Activated T-helper 2 cell treated with anti-CD3 and anti-CD28 coated beads, Interferon-gamma antibody, Interleukin-2, Interleukin-4, amounts not matched to agents 10 μg/mL and 5 μg/mL and 100 μg/mL, durations not matched to agents 14 hours and 24 hours and 36 hours (primary cell): ENCODE results near the gene CAT. TPM values are rescaled to one million over a fixed set of nuclear protein-coding genes. Genes with fewer than 3 reads are reported as not detected.

ENCODE experiments used
- DNase-seq: peaks from one replicate; pipeline ENCODE4 v3.0.0; 2021; ENCODE audit warnings: low spot score
- H3K27ac Mint-ChIP-seq: one replicate; pipeline ENCODE4 v1.8.0; 2021; ENCODE audit warnings: mixed read lengths
- H3K27me3 Mint-ChIP-seq: one replicate; pipeline ENCODE4 v1.8.0; 2021; ENCODE audit warnings: low read depth, mixed read lengths
- H3K36me3 Mint-ChIP-seq: one replicate; pipeline ENCODE4 v1.8.0; 2021; ENCODE audit warnings: low read depth, mixed read lengths
- H3K4me1 Mint-ChIP-seq: one replicate; pipeline ENCODE4 v1.8.0; 2021; ENCODE audit warnings: low read depth, mixed read lengths
- H3K4me3 Mint-ChIP-seq: one replicate; pipeline ENCODE4 v1.8.0; 2021; ENCODE audit warnings: low read depth, mild to moderate bottlenecking, moderate library complexity, mixed read lengths
- H3K9me3 Mint-ChIP-seq: one replicate; pipeline ENCODE4 v1.8.0; 2021; ENCODE audit warnings: mixed read lengths
- intact Hi-C: fragments of 100-400 bp; cut with micrococcal nuclease; formaldehyde crosslinking; loops from one replicate; pipeline ENCODE4 v1.15.1; 2023
- total RNA-seq: library from RNA; stranded (reverse); gene quantifications from 2 replicates; pipeline ENCODE4 v1.2.3, GENCODE V29; 2022

Gene CAT
- 31.8 and 33.1 TPM in 2 replicates for total RNA-seq

DNA sequence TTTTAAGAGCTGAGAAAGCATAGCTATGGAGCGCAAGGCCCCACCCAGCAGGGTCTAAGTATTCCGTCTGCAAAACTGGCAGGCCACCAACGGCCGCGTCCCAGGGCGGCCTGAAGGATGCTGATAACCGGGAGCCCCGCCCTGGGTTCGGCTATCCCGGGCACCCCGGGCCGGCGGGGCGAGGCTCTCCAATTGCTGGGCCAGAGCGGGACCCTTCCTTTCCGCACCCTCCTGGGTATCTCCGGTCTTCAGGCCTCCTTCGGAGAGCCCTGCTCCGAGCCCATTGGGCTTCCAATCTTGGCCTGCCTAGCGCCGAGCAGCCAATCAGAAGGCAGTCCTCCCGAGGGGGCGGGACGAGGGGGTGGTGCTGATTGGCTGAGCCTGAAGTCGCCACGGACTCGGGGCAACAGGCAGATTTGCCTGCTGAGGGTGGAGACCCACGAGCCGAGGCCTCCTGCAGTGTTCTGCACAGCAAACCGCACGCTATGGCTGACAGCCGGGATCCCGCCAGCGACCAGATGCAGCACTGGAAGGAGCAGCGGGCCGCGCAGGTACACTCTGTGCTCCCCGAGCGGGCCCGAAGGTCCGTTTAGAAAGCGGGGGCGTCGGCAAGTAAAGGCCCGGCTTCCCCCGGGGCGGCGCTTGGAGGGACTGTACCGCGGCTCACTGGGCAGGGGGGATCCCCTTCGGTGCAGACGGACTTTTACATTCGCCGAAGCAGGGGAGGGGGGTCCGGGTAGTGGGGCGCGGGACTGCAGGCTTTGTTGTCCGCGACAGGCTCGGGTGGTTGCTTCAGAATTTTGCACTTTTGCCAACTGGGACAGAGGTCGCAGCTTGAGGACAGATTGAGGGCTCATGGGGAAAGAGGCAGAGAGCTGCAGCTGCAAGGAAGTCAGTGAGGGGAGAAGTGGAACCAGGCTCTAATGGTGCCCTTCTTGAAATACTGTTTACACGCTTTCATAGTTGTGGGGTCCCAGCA is at the start of gene CAT:
TSS of gene CAT (plus strand) at position 406 of the 979 bp plus-strand sequence. CDS start at position 486, 80 bp downstream.
- peak within 1 kb of the TSS; percentile 90 for H3K4me3 Mint-ChIP-seq
- peaks cover 9% of the 10 kb centered on the region for H3K36me3 Mint-ChIP-seq
- no peaks in the 10 kb centered on the region for H3K27me3 Mint-ChIP-seq
- peak within 1 kb of the TSS; percentile 89 for H3K27ac Mint-ChIP-seq
- DNase-seq: peak; percentile 97
- H3K9me3 Mint-ChIP-seq: no peaks in the 10 kb centered on the region
- peaks cover 23% of the 10 kb centered on the region for H3K4me1 Mint-ChIP-seq
- intact Hi-C loops: loop anchor here (1.0 to 2.0 kb wide), 3 partner anchors 80 to 388 kb away; partner anchors contain the start of genes ABTB2 and CAPRIN1

GRCh38 chr11:34394771-34395300 is 43.9 kb upstream of the CAT start:
- H3K9me3 Mint-ChIP-seq: peaks cover 13% of the 10 kb centered on the region
- no peaks in the 10 kb centered on the region for H3K36me3 Mint-ChIP-seq
- H3K27ac Mint-ChIP-seq: no peak overlapping the region
- H3K4me3 Mint-ChIP-seq: no peak overlapping the region
- intact Hi-C loops: no loop called here
- no peak for DNase-seq
- no peaks in the 10 kb centered on the region for H3K4me1 Mint-ChIP-seq
- H3K27me3 Mint-ChIP-seq: peaks cover 33% of the 10 kb centered on the region

- Mint-ChIP-seq H3K4me1 (no peaks in the 10 kb centered on the region), H3K36me3 (no peaks in the 10 kb centered on the region), H3K9me3 (peaks cover 13% of the 10 kb centered on the region), H3K27ac (no peak overlapping the region), H3K27me3 (peaks cover 22% of the 10 kb centered on the region), H3K4me3 (no peak overlapping the region)
- DNase-seq: no peak
- intact Hi-C loops: no loop called here
Measured at GRCh38 chr11:34395916-34396550, 42.7 kb upstream of the CAT start.

- Mint-ChIP-seq H3K4me3 (no peak overlapping the region), H3K27me3 (peaks cover 14% of the 10 kb centered on the region), H3K27ac (no peak overlapping the region), H3K4me1 (no peaks in the 10 kb centered on the region), H3K36me3 (no peaks in the 10 kb centered on the region), H3K9me3 (peaks cover 13% of the 10 kb centered on the region)
- no peak for DNase-seq
- intact Hi-C loops: no loop called here
Measured at GRCh38 chr11:34397120-34397519, 41.6 kb upstream of the CAT start.

GRCh38 chr11:34397811-34398210 is 40.9 kb upstream of the CAT start:
- no peaks in the 10 kb centered on the region for H3K36me3 Mint-ChIP-seq
- no peak for DNase-seq
- no peak overlapping the region for H3K27ac Mint-ChIP-seq
- no peaks in the 10 kb centered on the region for H3K4me1 Mint-ChIP-seq
- intact Hi-C loops: no loop called here
- H3K9me3 Mint-ChIP-seq: peaks cover 9% of the 10 kb centered on the region
- H3K27me3 Mint-ChIP-seq: peaks cover 10% of the 10 kb centered on the region
- H3K4me3 Mint-ChIP-seq: no peak overlapping the region

- H3K9me3 Mint-ChIP-seq: no peaks in the 10 kb centered on the region
- H3K27ac Mint-ChIP-seq: no peak overlapping the region
- H3K4me3 Mint-ChIP-seq: no peak overlapping the region
- DNase-seq: no peak
- peaks cover 36% of the 10 kb centered on the region for H3K27me3 Mint-ChIP-seq
- intact Hi-C loops: no loop called here
- H3K36me3 Mint-ChIP-seq: no peaks in the 10 kb centered on the region
- peaks cover 13% of the 10 kb centered on the region for H3K4me1 Mint-ChIP-seq
Measured at GRCh38 chr11:34403431-34403830, 35.3 kb upstream of the CAT start.

- Mint-ChIP-seq H3K9me3 (no peaks in the 10 kb centered on the region), H3K27me3 (peaks cover 38% of the 10 kb centered on the region), H3K4me1 (peaks cover 13% of the 10 kb centered on the region), H3K27ac (no peak overlapping the region), H3K4me3 (no peak overlapping the region), H3K36me3 (no peaks in the 10 kb centered on the region)
- intact Hi-C loops: no loop called here
- no peak for DNase-seq
Measured at GRCh38 chr11:34404280-34404679, 34.5 kb upstream of the CAT start.

GRCh38 chr11:34405079-34405858 is 33.5 kb upstream of the CAT start:
- Mint-ChIP-seq H3K9me3 (no peaks in the 10 kb centered on the region), H3K27ac (no peak overlapping the region), H3K4me1 (peaks cover 13% of the 10 kb centered on the region), H3K4me3 (no peak overlapping the region), H3K27me3 (peaks cover 39% of the 10 kb centered on the region), H3K36me3 (no peaks in the 10 kb centered on the region)
- intact Hi-C loops: no loop called here
- DNase-seq: no peak

DNA sequence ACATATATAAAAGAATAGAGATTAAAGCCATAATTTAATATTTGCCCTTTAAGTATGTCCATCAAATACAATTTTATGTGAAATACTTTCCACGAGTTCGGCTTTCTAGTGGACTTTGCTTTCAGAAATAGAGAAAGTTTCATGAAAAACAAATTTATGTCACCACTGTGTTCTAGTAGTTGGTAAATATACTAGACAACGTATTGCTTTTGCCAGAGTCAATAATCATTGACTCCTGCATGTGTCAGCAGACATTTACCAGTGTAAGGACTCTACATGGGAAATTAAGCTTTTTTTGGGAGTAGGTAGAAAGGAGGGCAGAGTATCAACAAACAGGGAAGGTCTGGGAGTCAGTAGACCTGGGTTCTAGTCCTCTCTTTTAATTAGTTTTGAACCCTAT is 32.3 kb upstream of the CAT start:
- H3K4me3 Mint-ChIP-seq: no peak overlapping the region
- DNase-seq: no peak
- H3K4me1 Mint-ChIP-seq: peaks cover 13% of the 10 kb centered on the region
- peaks cover 39% of the 10 kb centered on the region for H3K27me3 Mint-ChIP-seq
- no peaks in the 10 kb centered on the region for H3K9me3 Mint-ChIP-seq
- H3K36me3 Mint-ChIP-seq: no peaks in the 10 kb centered on the region
- intact Hi-C loops: no loop called here
- H3K27ac Mint-ChIP-seq: no peak overlapping the region

DNA sequence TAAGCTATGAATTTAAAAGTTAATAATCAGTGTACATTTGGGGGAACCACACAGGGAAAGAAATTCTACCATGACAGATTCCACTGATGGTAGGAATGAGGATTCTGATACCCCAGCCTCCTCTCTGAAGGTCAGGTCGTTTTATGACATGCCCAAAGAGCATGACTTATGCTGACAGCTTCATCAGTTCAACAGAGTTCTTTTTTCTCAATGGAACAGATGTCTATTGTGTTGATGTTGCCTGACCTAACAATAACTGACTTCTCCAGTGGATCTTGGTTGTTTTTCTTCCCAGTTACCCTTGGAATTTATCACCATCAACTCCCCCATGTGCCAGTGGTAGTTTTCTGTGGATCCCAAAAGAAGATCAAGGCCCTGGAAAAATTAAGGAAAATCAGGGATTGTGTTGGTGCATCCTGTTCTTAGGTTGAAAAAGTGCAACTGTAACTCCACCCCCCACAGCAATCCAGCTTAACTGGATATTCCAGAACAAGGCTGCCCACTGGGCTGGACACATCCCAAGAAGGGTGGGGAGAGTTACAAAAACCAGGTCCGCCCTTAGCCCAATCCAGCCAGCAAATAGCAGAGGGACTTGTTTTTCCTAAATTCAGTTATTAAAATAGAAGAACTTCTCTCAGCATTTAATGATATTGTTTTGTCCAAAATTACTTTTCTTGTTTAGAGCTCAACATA is 31.5 kb upstream of the CAT start:
- H3K36me3 Mint-ChIP-seq: no peaks in the 10 kb centered on the region
- no peak overlapping the region for H3K4me3 Mint-ChIP-seq
- H3K4me1 Mint-ChIP-seq: peaks cover 13% of the 10 kb centered on the region
- peaks cover 38% of the 10 kb centered on the region for H3K27me3 Mint-ChIP-seq
- H3K9me3 Mint-ChIP-seq: no peaks in the 10 kb centered on the region
- intact Hi-C loops: no loop called here
- no peak overlapping the region for H3K27ac Mint-ChIP-seq
- DNase-seq: no peak

- peaks cover 13% of the 10 kb centered on the region for H3K4me1 Mint-ChIP-seq
Measured at GRCh38 chr11:34408580-34409172, 30.1 kb upstream of the CAT start.

GRCh38 chr11:34411111-34411510 is 27.6 kb upstream of the CAT start:
- H3K27me3 Mint-ChIP-seq: peaks cover 15% of the 10 kb centered on the region
- intact Hi-C loops: no loop called here
- H3K4me1 Mint-ChIP-seq: no peaks in the 10 kb centered on the region
- H3K36me3 Mint-ChIP-seq: no peaks in the 10 kb centered on the region
- no peak for DNase-seq
- peaks cover 23% of the 10 kb centered on the region for H3K9me3 Mint-ChIP-seq
- H3K27ac Mint-ChIP-seq: no peak overlapping the region
- H3K4me3 Mint-ChIP-seq: no peak overlapping the region

More at GRCh38 chr11:34408580-34409172, 30.1 kb upstream of the CAT start:
- Mint-ChIP-seq H3K27ac (no peak overlapping the region), H3K36me3 (no peaks in the 10 kb centered on the region), H3K27me3 (peaks cover 36% of the 10 kb centered on the region), H3K4me3 (no peak overlapping the region), H3K9me3 (peaks cover 11% of the 10 kb centered on the region)
- DNase-seq: no peak
- intact Hi-C loops: no loop called here
